Esophagus muscularis mucosa (tissue), 4 donors: ENCODE measurements around the gene ARHGAP6.

ENCODE experiments used
- EP300 ChIP-seq: sonication (generic); formaldehyde crosslinking; IDR thresholded peaks from one replicate; pipeline ENCODE4 v1.6.1; 2017; ENCODE audit warnings: antibody characterized with exemption
- POLR2A ChIP-seq: fragments of 450-650 bp; IDR thresholded peaks from one replicate; pipeline ENCODE4 v1.6.1; 2017; ENCODE audit warnings: antibody characterized with exemption, moderate library complexity, mild to moderate bottlenecking, low read depth
- POLR2AphosphoS5 ChIP-seq, 2 donors: sonication (generic); formaldehyde crosslinking; IDR thresholded peaks; one replicate each; pipeline ENCODE4 v1.6.1; 2017; ENCODE audit warnings: antibody characterized with exemption in 2 of 2
- TF ChIP-seq, protein P1 (sequence below), 3 experiments: fragments of 200-600 bp in 2 of 3; fragments of 450-650 bp in 1 of 3; sonication (generic) in 2 of 3; IDR thresholded peaks; one replicate each; pipeline ENCODE4 v1.5.1; 2017 to 2019; ENCODE audit warnings: antibody characterized with exemption in 3 of 3, mild to moderate bottlenecking in 2 of 3, moderate library complexity in 1 of 3

DNA sequence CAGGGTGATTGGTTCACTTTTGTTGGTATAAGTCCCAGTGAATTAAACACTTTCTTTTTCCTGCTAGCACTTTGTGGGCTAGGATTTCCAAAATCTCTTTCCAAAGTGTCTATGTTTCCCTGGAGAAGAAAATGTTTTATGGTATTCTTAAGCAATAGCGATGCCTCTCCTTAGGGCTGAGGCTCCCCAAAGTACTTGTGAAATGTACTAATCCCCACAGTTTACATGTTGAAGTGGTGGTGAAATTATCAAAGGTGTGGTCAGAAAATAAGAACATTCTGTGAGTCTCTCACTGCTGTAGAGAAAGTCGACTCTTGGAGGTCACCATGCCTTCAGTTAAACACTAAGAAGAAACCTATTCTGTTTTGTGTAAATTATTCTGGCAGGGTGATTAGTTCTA, 424.0 kb downstream of the ARHGAP6 start:
- TF ChIP-seq, protein P1, sequence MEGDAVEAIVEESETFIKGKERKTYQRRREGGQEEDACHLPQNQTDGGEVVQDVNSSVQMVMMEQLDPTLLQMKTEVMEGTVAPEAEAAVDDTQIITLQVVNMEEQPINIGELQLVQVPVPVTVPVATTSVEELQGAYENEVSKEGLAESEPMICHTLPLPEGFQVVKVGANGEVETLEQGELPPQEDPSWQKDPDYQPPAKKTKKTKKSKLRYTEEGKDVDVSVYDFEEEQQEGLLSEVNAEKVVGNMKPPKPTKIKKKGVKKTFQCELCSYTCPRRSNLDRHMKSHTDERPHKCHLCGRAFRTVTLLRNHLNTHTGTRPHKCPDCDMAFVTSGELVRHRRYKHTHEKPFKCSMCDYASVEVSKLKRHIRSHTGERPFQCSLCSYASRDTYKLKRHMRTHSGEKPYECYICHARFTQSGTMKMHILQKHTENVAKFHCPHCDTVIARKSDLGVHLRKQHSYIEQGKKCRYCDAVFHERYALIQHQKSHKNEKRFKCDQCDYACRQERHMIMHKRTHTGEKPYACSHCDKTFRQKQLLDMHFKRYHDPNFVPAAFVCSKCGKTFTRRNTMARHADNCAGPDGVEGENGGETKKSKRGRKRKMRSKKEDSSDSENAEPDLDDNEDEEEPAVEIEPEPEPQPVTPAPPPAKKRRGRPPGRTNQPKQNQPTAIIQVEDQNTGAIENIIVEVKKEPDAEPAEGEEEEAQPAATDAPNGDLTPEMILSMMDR (IDR thresholded peaks at IDR 0.05) = no peak
- TF ChIP-seq EP300 = no peak
- TF ChIP-seq POLR2A = no peak
- no peak for TF ChIP-seq POLR2AphosphoS5 (IDR thresholded peaks at IDR 0.05)
